GM12891 (cell line): ENCODE results near the gene AMZ2.

Experiments
- PAX5 ChIP-seq: IDR thresholded peaks from 2 replicates; pipeline ENCODE4 v1.6.1; 2011; ENCODE audit warnings: low read length, moderate library complexity, mild to moderate bottlenecking; ENCODE audit not compliant: insufficient read depth, severe bottlenecking
- POLR2A ChIP-seq: IDR thresholded peaks from 2 replicates; pipeline ENCODE4 v1.6.1; 2011; ENCODE audit warnings: low read depth, low read length, control low read depth
- POLR2AphosphoS5 ChIP-seq: IDR thresholded peaks from 2 replicates; pipeline ENCODE4 v1.6.1; 2011; ENCODE audit warnings: low read depth, low read length, control low read depth
- SPI1 ChIP-seq: IDR thresholded peaks from 2 replicates; pipeline ENCODE4 v1.6.1; 2011; ENCODE audit warnings: low read depth, low read length, control low read depth
- TAF1 ChIP-seq: IDR thresholded peaks from 2 replicates; pipeline ENCODE4 v1.6.1; 2011; ENCODE audit warnings: low read depth, low read length, control low read depth

- TF ChIP-seq SPI1 (no peak), POLR2A (no peak), TAF1 (no peak), POLR2AphosphoS5 (no peak), PAX5 (no peak)
These were observed 49.4 kb downstream of the AMZ2 start for GRCh38 chr17:68297195-68297594.
